GM19455 (cell line): Measurements from ENCODE around the gene ERCC5.

Experiments
- ATAC-seq: cut with Tn5 transposase; IDR thresholded peaks from one replicate; pipeline ENCODE4 v1.9.1; 2021; ENCODE audit not compliant: unreplicated experiment

The ERCC5 gene

GRCh38 chr13:102915393-102915930 lies 69.6 kb downstream of the ERCC5 start:
- no peak for ATAC-seq

- ATAC-seq, result no peak
Measured at GRCh38 chr13:102917019-102917418, 71.2 kb downstream of the ERCC5 start.

- no peak for ATAC-seq
Measured at GRCh38 chr13:102922184-102922583, 76.4 kb downstream of the ERCC5 start.
